Hippocampal formation (tissue), 2 donors: ENCODE results near the gene C1orf226.

Experiments used
- DNase-seq, 2 donors: peaks; one replicate each; lab custom pipeline; 2025; lab: John Stamatoyannopoulos, UW

The C1orf226 gene

GRCh38 chr1:162384601-162385279 is 3.2 kb downstream of the C1orf226 start:
- no peak for DNase-seq

- DNase-seq = no peak
Observed at GRCh38 chr1:162385280-162385623, 3.7 kb downstream of the C1orf226 start.

GRCh38 chr1:162385702-162386101 is 4.2 kb downstream of the C1orf226 start:
- DNase-seq = no peak

- no peak for DNase-seq
Observed at GRCh38 chr1:162386292-162387225, 5.0 kb downstream of the C1orf226 start.

GRCh38 chr1:162387226-162388082 is 5.9 kb downstream of the C1orf226 start:
- no peak for DNase-seq

- no peak for DNase-seq
Observed at GRCh38 chr1:162388083-162388594, 6.6 kb downstream of the C1orf226 start.

GRCh38 chr1:162388615-162389014 is 7.1 kb downstream of the C1orf226 start:
- DNase-seq = no peak

GRCh38 chr1:162389021-162389818 is 7.7 kb downstream of the C1orf226 start:
- DNase-seq = no peak

- DNase-seq = no peak
Observed at GRCh38 chr1:162389971-162390370, 8.4 kb downstream of the C1orf226 start.

- no peak for DNase-seq
Observed at GRCh38 chr1:162390396-162391185, 9.1 kb downstream of the C1orf226 start.

- DNase-seq = peak in 1 of 2 donors; percentile 34
Observed at GRCh38 chr1:162391790-162392563, 10.4 kb downstream of the C1orf226 start.

GRCh38 chr1:162396201-162396906 is 14.8 kb downstream of the C1orf226 start:
- no peak for DNase-seq

- DNase-seq = no peak
Observed at GRCh38 chr1:162397039-162397448, 15.5 kb downstream of the C1orf226 start.

GRCh38 chr1:162397943-162398560 is 16.5 kb downstream of the C1orf226 start:
- no peak for DNase-seq

GRCh38 chr1:162398999-162399580 is 17.6 kb downstream of the C1orf226 start:
- no peak for DNase-seq

GRCh38 chr1:162400790-162401355 is 19.3 kb downstream of the C1orf226 start:
- no peak for DNase-seq

GRCh38 chr1:162404550-162405160 is 23.1 kb downstream of the C1orf226 start:
- no peak for DNase-seq
